ENCODE data around the gene GBP4. TPM values are rescaled to one million over a fixed set of nuclear protein-coding genes. Genes with fewer than 3 reads are reported as not detected.
"Not testable (repeated sequence)": the region's sequence is repeated elsewhere in the genome, so short reads cannot be mapped to it uniquely, and the experiment has no call there.

The GBP4 gene
- total RNA-seq = 10 to 100 TPM; 24.4 to 31.4 TPM

DNA sequence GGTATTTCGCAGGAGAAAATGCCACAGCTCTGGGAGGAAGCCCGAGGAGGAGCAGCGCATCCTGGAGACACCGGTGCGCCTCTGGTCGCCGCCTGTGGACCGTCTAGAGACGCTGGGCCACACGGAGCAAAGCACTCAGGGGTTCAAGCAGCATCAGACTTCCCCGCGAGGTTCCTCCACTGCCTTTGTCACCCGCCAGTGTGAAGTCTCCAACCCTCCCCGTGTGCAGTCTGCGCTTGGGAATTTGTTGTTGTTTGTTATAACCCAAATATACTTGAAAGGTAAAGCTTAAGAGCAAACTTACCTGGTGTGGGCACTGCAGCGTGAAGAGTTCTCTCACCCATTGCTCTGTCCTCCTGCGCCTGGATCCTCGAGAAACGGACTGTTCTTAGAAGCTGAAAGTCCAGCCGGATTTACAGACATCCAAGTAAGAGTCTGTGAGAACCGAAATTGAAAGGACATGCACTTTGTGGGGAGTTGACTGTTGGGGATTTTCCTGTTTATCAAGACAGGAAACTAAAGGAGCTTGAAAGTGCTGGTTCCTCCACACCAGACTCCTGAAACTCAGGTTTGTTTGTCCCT is at the start of gene GBP4:
GBP4 (minus strand) TSS at position 452 of the 582 bp plus-strand sequence; CDS start at position 344, 108 bp downstream.
- ChIA-PET CTCF (interaction anchor here (0.5 to 1.4 kb wide), 6 partner anchors 60 to 182 kb away, joined by 3 read pairs; no protein-coding TSS in a partner anchor), POLR2A (interaction anchor here (0.7 to 1.8 kb wide), 6 partner anchors 72 to 178 kb away, joined by 3 to 11 read pairs (median 4); partner anchors contain the start of gene GBP5)

GRCh38 chr1:89243046-89243445 is 44.3 kb upstream of the GBP4 start:
- ChIA-PET CTCF (no interaction called here), POLR2A (no interaction called here)

GRCh38 chr1:89221341-89221740 is 22.6 kb upstream of the GBP4 start:
- ChIA-PET POLR2A (no interaction called here), CTCF (no interaction called here)

GRCh38 chr1:89219851-89220250 is 21.1 kb upstream of the GBP4 start:
- POLR2A ChIA-PET, CTCF ChIA-PET: not testable (repeated sequence)

- CTCF ChIA-PET = not testable (repeated sequence)
Measured at GRCh38 chr1:89218941-89219340, 20.2 kb upstream of the GBP4 start.

DNA sequence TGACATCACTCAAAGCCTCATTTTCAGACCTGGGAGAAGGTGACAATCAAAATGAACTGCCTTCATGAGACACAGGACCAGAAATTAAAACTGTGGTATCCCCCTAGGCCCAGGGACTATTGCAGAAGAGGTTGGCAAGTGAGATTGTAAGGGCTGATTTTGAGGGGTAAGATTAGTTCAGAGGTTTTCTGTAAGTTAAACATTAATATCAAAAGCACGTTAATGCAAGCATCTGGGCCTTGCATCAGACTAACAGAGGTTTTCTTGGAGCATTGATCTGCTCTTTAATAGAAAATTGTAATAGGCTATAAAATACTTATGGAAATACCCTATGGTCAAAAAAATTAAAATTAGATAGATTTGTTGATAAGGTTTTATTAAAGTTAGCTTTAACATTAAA is 14.6 kb upstream of the GBP4 start:
- CTCF ChIA-PET = no interaction called here
- POLR2A ChIA-PET = no interaction called here

More at GRCh38 chr1:89218941-89219340, 20.2 kb upstream of the GBP4 start:
- POLR2A ChIA-PET = not testable (repeated sequence)

- ChIA-PET CTCF (no interaction called here), POLR2A (no interaction called here)
Measured at GRCh38 chr1:89211035-89211634, 12.4 kb upstream of the GBP4 start.

GRCh38 chr1:89206373-89206772 is 7.6 kb upstream of the GBP4 start:
- POLR2A ChIA-PET = no interaction called here

GRCh38 chr1:89203166-89203565 is 4.4 kb upstream of the GBP4 start:
- ChIA-PET POLR2A (no interaction called here), CTCF (no interaction called here)

More at GRCh38 chr1:89206373-89206772, 7.6 kb upstream of the GBP4 start:
- CTCF ChIA-PET = no interaction called here

- CTCF ChIA-PET = no interaction called here
- POLR2A ChIA-PET = no interaction called here
Measured at GRCh38 chr1:89201106-89201794, 2.5 kb upstream of the GBP4 start.

DNA sequence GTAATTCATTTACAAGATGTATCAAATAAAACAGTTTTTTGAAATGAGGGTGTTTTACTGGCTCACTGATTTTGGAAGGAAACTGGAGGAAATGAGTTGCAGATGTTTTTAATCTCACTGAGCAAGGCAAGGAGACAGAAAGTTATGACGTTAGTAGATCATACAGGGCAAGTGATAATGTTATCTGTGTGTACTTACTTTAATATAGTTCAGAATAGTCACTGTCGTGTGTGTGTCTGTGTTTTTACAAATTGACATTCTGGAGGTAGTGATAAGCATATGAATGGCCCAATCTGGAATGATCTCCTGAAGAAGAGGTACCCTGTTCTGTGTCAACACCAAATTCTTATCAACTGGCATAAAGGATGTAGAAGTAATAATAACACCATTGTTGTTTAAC is 1.9 kb upstream of the GBP4 start:
- CTCF ChIA-PET = interaction anchor here (1.5 kb wide), 1 partner anchor 76 kb away, joined by 3 read pairs; no protein-coding TSS in a partner anchor
- POLR2A ChIA-PET = no interaction called here

- POLR2A ChIA-PET = interaction anchor here (0.7 to 1.8 kb wide), 5 partner anchors 61 to 328 kb away, joined by 3 to 6 read pairs (median 5); partner anchors contain the start of gene GBP5
Measured at GRCh38 chr1:89199525-89200031, 836 bp upstream of the GBP4 start.

DNA sequence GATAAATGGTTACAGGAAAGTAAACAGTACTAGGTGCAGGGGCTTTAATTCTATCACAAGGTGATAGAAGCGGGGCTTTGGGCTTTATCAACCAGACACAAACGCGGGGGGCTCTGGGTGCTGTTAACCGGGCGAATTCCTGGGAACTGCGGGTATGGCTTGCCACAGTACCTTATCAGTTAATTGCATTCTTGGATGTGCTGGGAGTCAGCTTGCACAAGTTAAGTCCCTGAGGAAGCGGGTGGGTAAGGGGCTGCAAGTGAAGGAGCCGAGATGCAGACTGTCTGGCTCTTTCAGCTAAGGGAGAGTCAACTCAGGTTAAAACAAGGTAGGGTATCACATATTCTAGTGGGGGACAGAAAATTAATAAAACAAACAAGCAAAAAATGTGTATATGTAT is 661 bp downstream of the GBP4 start:
- ChIA-PET POLR2A (interaction anchor here (0.7 to 1.8 kb wide), 4 partner anchors 71 to 75 kb away, joined by 3 to 11 read pairs (median 5); partner anchors contain the start of gene GBP5), CTCF (interaction anchor here (0.5 to 1.1 kb wide), 3 partner anchors 61 to 177 kb away, joined by 3 read pairs; no protein-coding TSS in a partner anchor)

More at GRCh38 chr1:89199525-89200031, 836 bp upstream of the GBP4 start:
- CTCF ChIA-PET = interaction anchor here (0.9 to 1.5 kb wide), 3 partner anchors 71 to 86 kb away, joined by 3 read pairs; no protein-coding TSS in a partner anchor

DNA sequence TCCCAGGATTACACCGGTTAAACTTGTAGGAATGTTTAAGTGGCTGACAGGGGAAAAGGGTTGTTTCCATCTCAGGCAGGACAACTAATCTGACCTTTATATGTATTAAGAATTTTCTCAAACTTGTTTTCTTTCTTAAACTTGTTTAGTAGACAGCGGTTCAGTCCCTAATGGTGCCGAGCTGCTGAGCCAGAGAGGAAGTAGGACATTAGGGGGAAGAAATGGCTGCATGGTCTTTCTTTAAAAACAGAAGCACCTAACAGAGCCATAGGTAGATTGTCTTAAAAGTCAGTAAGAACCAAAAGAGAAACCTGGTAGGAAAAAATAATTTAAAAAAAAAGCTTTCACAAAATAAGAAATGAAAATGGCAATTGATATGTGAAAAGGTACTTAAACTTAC is 3.3 kb downstream of the GBP4 start:
- ChIA-PET POLR2A (no interaction called here), CTCF (interaction anchor here (0.9 kb wide), 1 partner anchor 65 kb away, joined by 3 read pairs; no protein-coding TSS in a partner anchor)

DNA sequence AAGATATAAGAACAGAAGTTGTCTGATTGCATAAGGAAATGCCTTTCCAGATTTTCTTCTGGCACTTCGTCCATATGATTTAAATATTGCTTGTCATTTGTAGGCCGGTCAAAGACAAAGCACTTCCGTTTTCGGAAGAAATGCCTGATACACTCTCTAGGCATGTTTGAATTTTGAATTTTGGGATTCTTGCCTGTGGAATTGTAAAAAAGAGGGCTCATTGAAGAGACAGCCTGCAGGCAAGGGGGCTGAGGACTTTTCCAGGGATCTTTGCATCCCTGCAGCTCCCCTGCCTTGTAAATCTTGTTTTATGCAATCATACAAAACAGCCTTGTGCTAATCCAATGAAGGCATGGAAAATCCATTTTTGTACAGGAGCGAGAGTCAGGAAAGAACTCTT is 7.4 kb downstream of the GBP4 start:
- ChIA-PET CTCF (no interaction called here), POLR2A (no interaction called here)

DNA sequence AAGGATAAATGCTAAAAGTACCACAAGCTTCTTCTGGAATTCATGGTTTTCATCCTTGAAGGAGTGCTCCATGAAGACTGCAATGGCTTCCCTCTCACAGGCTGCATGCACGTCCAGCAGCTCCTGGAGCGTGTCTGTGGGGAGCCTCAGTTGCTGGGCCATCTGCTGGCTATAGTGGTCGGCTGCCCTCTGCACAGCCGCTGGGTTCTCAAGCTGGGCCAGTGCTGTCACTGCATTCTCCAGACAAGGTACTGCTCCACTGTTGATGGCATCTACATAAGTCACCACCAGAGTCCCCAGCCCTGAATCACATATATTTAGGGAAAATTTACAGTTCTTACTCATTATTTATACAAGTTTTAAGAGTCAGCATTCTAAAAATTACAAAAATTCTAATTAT is 8.7 kb downstream of the GBP4 start:
- ChIA-PET POLR2A (interaction anchor here (0.6 kb wide), 1 partner anchor 86 kb away, joined by 4 read pairs; no protein-coding TSS in a partner anchor), CTCF (no interaction called here)

- ChIA-PET CTCF (no interaction called here), POLR2A (no interaction called here)
Measured at GRCh38 chr1:89179343-89179742, 19.4 kb downstream of the GBP4 start.

- ChIA-PET POLR2A (no interaction called here), CTCF (no interaction called here)
Measured at GRCh38 chr1:89176971-89177370, 21.8 kb downstream of the GBP4 start.

GRCh38 chr1:89175601-89176256 is 23.0 kb downstream of the GBP4 start, which contains the start of gene GBP7:
Gene GBP7 (minus strand): TSS chr1:89176003. CDS start chr1:89171935, 4,068 bp downstream.
- POLR2A ChIA-PET = no interaction called here
- CTCF ChIA-PET = no interaction called here

DNA sequence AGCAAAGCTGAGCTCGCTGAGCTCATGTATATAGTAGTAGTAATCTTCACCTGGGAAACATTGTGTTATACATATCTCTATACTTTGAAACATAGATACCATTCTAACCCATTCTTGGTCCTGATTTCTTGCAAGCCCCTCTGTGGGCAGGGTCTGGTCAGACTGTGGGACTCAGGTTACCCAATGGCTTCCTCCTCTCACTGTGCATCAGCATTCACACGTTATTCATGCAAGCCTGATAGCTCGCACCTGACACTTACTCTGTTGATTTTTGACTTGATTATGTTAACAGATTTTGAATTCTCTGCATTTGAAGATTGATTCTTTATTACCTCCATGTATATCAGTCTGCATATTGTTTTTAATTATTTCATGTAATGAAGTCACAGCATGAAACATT is 24.3 kb downstream of the GBP4 start:
- ChIA-PET POLR2A (no interaction called here), CTCF (no interaction called here)

All from activated CD8-positive, alpha-beta memory T cell treated with anti-CD3 and anti-CD28 coated beads for 36 hours (primary cell).